GM19438 (cell line): ENCODE measurements around the gene WFDC8.
"Not testable (repeated sequence)": the region's sequence is repeated elsewhere in the genome, so short reads cannot be mapped to it uniquely, and the experiment has no call there.

Source experiments
- ATAC-seq: cut with Tn5 transposase; IDR thresholded peaks from one replicate; pipeline ENCODE4 v1.9.1; 2021; ENCODE audit warnings: low read depth; ENCODE audit not compliant: unreplicated experiment

Gene WFDC8

DNA sequence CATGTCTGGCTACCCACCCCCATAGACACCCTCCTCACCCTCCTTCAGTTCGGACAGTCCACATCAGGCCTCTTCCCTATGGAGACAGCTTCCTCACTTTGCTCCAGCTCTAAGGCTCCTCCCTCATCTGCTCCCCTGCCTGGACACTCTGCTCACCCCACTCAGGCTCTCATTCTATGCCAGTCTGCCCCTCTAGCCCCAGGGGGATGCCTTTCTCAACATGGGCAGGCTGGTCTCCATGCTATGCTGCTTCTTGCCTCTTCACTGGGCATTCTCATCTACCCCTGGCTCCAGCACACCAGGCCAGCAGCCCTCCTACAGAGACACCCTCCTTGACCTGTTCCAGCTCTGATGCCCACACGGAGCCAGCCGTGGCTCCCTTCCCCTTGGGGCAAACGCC, at the start of gene WFDC8:
Gene WFDC8 (minus strand): TSS at position 101 of the 400 bp plus-strand sequence. CDS start 37 bp downstream, at position 64.
- no peak for ATAC-seq

- ATAC-seq: no peak
Observed at GRCh38 chr20:45626540-45626939, 47.5 kb upstream of the WFDC8 start.

DNA sequence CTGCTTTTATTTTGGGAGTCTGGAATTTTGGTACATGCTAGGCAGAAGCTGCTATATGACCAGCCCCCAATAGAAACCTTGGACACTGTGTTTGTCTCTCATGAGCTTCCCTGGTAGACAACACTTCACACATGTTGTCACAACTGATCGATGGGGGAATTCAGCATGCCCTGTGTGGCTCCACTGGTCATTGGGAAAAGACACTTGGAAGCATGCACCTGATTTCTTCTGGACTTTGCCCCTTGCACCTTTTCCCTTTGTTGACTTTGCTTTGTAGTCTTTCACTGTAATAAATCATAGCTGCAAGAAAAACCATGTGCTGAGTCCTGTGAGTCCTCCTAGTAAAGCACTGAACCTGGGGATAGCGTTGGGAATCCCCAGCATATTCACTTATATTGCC, 42.5 kb upstream of the WFDC8 start:
- no peak for ATAC-seq

DNA sequence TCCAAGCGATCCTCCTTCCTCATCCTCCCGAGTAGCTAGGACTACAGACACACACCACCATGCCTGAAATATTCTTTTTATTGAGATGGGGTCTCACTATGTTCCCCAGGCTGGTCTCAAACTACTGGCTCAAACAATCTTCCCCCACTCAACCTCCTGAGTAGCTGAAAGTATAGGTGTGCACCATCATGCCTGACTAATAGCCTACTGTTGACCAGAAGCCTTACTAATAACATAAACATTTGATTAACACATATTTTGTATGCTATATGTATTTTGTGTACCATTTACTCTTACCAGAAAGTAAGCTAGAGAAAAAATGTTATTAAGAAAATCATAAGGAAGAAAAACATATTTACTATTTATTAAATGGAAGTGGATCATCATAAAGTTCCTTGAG, 38.5 kb upstream of the WFDC8 start:
- ATAC-seq: no peak

- ATAC-seq: no peak
Observed at GRCh38 chr20:45612314-45612713, 33.2 kb upstream of the WFDC8 start.

DNA sequence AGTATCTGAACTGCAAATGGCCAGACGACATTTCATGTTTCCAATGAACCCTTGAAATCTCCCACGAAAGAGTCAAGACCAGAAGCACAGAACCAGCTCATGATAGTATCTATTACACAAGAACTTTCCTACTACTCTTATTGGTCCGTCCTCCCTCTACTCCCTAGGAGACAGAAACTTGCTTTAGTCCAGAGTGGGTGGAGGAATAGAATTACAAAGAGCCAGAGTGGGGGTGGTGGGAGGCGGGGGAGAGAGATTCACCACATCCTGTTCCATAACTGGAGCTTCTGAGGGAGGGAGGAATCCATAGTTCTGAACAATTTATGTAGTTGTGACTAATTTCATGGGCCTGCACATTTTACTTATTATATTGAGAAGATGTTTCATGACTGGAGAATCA, 32.0 kb upstream of the WFDC8 start:
- no peak for ATAC-seq

GRCh38 chr20:45607810-45608209, 28.7 kb upstream of the WFDC8 start:
- ATAC-seq: no peak

GRCh38 chr20:45595235-45595634, 16.2 kb upstream of the WFDC8 start:
- ATAC-seq: no peak

- ATAC-seq: no peak
Observed at GRCh38 chr20:45593498-45593897, 14.4 kb upstream of the WFDC8 start.

DNA sequence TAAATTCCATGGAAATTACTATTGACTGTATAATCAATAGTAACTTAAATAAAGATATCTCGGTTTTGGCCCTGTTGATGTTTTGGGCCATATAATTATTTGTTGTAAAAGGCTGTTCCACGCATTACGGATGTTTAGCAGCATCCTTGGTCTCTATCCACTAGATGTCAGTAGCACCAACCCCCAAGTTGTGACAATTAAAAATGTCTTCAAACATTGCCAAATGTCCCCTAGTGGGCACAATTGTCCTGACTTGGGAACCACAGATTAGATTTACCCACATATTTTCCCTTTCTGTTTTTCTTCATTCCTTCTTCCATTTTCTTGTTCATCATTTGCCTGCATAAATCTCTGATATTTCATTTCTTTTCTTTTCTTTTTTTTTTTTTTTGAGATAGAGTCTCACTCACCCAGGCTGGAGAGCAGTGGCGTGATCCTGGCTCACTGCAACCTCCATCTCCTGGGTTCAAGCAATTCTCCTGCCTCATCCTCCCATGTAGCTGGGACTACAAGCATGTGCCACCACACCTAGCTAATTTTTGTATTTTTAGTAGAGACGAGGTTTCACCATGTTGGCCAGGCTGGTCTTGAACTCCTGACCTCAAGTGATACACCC, 13.6 kb upstream of the WFDC8 start:
- no peak for ATAC-seq

GRCh38 chr20:45589725-45590124, 10.6 kb upstream of the WFDC8 start:
- no peak for ATAC-seq

DNA sequence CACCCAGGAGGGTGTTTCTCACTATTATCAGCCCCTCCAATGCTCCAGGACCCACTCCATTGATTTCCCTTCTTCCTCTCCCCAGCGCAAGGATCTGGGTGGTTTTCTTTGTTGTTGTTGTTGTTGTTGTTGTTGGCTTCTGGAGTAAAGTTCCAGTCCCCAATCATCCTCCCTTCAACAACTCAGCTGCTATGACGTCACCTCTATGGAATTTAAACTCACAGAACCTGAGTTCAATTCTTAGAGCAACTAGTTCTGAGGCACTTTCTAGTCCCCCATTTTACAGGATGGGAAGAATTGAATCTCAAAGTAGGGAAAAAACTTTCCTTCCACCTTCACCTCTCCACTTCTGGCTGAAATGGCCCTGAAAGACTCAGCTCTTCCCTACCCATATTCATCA, 9.7 kb upstream of the WFDC8 start:
- no peak for ATAC-seq

GRCh38 chr20:45585986-45586385, 6.9 kb upstream of the WFDC8 start:
- ATAC-seq: not testable (repeated sequence)

DNA sequence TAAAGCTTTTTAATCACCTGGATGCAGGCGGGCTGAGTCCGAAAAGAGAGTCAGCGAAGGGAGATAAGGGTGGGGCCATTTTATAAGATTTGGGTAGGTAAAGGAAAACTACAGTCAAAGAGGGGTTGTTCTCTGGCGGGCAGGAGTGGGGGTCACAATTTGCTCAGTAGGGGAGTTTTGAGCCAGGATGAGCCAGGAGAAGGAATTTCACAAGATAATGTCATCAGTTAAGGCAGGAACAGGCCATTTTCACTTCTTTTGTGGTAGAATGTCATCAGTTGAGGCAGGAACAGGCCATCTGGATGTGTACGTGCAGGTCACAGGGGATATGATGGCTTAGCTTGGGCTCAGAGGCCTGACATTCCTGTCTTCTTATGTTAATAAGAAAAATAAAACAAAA, 5.2 kb upstream of the WFDC8 start:
- not testable (repeated sequence) for ATAC-seq

DNA sequence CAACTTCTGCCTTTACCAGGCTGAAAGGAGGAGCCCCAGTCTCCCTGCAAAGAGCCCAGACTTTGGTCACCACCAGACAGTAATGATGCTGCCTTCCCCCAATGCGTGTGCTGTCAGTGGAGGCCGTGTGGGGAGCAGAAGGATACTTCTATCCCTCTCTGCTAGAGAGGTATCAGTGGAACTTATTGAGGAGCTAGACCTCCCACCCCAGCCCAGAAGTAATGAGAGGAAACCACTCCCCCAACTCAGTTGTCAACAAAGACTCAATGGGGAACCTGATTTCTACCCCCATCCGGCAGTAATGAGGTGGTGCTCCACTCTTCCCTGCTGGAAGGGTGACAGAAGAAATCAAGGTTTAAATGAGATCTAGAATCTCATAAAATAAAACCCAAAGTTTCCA, 4.4 kb upstream of the WFDC8 start:
- no peak for ATAC-seq

DNA sequence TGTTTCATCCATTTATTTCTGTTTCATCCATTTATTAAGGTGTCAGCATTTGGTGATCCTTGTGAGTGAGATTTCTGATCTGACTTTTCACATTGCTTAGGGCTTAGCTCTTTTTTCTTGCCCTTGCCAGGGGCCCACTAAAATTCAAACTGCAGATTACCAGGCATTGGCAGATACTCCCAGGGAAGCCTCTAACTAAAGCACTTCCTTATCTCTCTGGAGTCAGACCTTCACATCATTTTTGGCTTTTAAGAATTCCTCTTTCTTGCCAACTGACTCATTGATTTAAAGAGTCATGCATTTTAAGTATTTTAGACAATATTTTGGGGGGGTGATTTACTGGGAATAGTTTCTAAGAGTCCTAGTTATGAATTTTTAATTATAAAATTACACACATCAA, 2.6 kb upstream of the WFDC8 start:
- no peak for ATAC-seq

- ATAC-seq: no peak
Observed at GRCh38 chr20:45578231-45578630, 853 bp downstream of the WFDC8 start.

DNA sequence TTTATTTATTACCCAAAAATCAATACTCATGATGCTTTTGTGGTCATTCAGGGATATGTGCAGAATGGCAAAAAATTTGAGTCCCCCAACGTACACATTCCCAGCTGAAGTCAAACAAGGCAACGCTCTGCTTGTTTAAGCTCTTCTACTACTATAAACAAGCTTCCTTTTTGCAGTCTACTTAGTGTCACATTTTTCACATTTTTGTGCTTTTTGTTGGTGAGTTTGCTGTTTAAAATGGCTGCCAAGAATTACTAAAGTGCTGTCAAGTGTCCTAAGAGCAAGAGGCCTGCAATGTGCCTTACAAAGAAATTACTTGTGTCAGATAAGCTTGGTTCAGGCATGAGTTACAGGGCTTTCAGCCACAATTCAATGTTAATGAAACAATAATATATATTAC, 2.1 kb downstream of the WFDC8 start:
- ATAC-seq: no peak

DNA sequence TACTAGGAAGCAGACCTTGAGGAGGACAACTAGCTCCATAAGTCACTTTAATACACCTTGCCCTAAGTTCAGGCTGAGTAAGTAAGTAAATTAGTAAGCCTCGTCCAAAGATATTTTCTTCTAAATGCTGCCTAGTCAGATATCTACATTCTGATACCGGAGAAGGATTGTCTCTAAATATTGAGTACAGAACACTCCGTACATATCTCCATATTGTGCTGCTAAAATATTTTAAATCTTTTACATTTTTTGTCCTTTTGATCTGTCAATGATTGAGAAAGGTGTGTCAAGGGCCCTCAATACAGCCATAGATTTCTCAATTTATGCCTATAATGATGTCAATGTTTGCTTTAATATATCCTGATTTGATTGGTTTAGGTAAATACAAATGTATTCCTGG, 3.2 kb downstream of the WFDC8 start:
- ATAC-seq: no peak

DNA sequence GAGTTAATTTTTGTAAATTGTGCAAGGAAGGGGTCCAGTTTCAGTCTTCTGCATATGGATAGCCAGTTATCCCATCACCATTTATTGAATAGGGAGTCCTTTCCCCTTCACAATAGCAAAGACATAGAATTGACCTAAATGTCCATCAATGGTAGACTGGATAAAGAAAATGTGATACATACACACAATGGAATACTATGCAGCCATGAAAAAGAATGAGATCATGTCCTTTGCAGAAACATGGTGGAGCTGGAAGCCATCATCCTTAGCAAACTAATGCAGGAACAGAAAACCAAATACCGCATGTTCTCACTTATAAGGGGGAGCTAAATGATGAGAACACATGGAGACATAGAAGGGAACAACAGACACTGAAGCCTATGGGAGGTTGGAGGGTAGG, 9.4 kb downstream of the WFDC8 start:
- not testable (repeated sequence) for ATAC-seq

- ATAC-seq: no peak
Observed at GRCh38 chr20:45564760-45565276, 14.3 kb downstream of the WFDC8 start.

DNA sequence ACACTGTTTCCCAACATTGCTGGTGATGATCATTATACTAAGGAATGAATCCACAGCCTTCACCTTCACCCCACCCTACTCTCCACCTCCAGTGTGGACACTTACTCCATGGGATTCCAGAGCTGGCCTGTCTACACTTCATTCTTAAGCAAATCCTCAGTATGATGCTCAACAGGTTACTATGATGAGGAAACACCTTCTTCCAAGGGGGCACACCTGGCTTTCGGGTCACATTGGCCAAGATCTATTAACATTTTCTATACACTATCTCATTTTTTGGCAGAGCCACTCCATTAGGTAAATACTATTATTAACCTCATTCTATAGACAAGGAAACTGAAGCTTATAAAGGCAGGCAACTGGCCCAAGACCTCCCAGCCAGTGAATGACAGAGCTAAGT, 23.9 kb downstream of the WFDC8 start:
- no peak for ATAC-seq

GRCh38 chr20:45552456-45552855, 26.6 kb downstream of the WFDC8 start:
- ATAC-seq: no peak
